Mucosa of descending colon (tissue), 3 donors: ENCODE measurements around the gene HIPK3. TPM values are rescaled to one million over a fixed set of nuclear protein-coding genes. Genes with fewer than 3 reads are reported as not detected.
A peak's percentile ranks its signal among the peaks of the same experiment; 100 is the strongest.
"Not testable (repeated sequence)": the region's sequence is repeated elsewhere in the genome, so short reads cannot be mapped to it uniquely, and the experiment has no call there.

ENCODE experiments used
- ATAC-seq: fragments of 200-7000 bp; cut with Tn5 transposase; one replicate; pipeline ENCODE4 v1.9.1; 2020; ENCODE audit warnings: mild to moderate bottlenecking, moderate library complexity
- DNase-seq, 3 donors: peaks; one replicate each; pipeline ENCODE4 v3.0.0-alpha.2; 2020
- H3K36me3 ChIP-seq: fragments of 200-600 bp; one replicate; pipeline ENCODE4 v1.8.0; 2021; ENCODE audit warnings: low read depth, mild to moderate bottlenecking
- H3K4me1 ChIP-seq: fragments of 200-600 bp; one replicate; pipeline ENCODE4 v1.8.0; 2021; ENCODE audit warnings: low read depth, mild to moderate bottlenecking
- H3K4me3 ChIP-seq: fragments of 200-600 bp; one replicate; pipeline ENCODE4 v1.8.0; 2021; ENCODE audit warnings: mild to moderate bottlenecking
- H3K9me3 ChIP-seq: fragments of 200-600 bp; one replicate; pipeline ENCODE4 v1.8.0; 2021; ENCODE audit warnings: mild to moderate bottlenecking
- intact Hi-C, 2 donors: fragments of 100-400 bp; cut with DNase I in 1 of 2; cut with micrococcal nuclease in 1 of 2; formaldehyde crosslinking; loops; one replicate each; pipeline versions ENCODE4 v1.11.0 to v1.11.1; 2022; cut with DNase I, micrococcal nuclease
- total RNA-seq, 3 donors: library from RNA; stranded (reverse); fragmentation: NEBNext Ultra II Directional in 2 of 3; extraction: Animal tissue kit (Norgen Biotek cat#: 25700) in 2 of 3; gene quantifications; one replicate each; pipeline versions ENCODE4 v1.2.1 to v1.2.4, GENCODE V29; 2021 to 2023
- TF ChIP-seq, protein P1 (sequence below): fragments of 200-600 bp; IDR thresholded peaks from one replicate; pipeline ENCODE4 v1.8.0; 2022; ENCODE audit warnings: antibody characterized with exemption, mild to moderate bottlenecking
- donor health status: DM: no; HTN: no; CAD: no; lungs with moderate emphysema.
- donor health status: DM: no; HTN: no; CAD: no.
- donor health status: DM: no; HTN: yes; CAD: no.

The HIPK3 gene
- total RNA-seq, 3 donors from 2014 or later, result 67.0 to 254 (median 69.7) TPM

DNA sequence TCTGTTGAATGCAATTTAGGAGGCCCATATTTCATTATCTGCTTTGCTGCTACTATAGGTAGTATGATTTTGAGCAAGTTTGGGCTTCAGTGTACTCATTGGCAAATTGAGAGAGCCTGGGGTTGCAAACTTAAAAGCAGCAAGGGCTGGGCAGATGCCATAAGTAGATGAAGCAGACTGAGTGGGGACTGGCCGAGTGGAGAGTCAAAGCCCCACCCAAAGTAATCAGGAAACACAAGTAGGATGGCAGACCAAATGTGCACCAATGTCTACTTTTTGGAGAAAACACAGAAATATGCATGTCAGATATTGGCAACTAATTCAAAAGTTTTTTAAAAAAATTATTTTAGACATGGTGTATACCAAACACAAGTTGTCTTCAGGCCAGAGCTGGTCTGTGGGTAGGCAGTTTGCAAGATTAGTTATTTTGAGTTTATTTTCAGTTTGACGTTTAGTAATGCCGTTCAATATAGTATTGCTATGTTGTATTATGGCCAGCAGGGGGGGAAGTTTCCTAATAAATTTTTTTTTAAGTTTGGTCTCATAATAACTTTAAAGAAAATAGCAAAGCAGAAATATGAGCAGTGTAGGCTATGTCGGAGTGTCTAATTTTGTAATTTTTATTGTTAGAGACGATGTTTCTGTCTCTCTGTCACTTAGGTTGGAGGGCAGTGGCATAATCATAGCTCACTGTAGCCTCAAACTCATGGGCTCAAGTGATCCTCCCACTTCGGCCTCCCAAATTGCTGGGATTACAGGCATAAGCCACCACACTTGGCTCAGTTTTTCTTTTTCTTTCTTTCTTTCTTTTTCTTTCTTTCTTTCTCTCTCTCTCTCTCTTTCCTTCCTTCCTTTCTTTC, 105.1 kb downstream of the HIPK3 start:
- ATAC-seq, result peak; percentile 56
- H3K4me3 ChIP-seq, result no peak overlapping the region
- no peaks in the 10 kb centered on the region for H3K4me1 ChIP-seq
- no peaks in the 10 kb centered on the region for H3K9me3 ChIP-seq
- no peaks in the 10 kb centered on the region for H3K36me3 ChIP-seq
- peak in 1 of 3 donors; percentile 19 for DNase-seq
- intact Hi-C loops, result loop anchor here (5.0 to 10.0 kb wide), 4 partner anchors 323 to 473 kb away; no protein-coding TSS in a partner anchor
- TF ChIP-seq, protein P1, sequence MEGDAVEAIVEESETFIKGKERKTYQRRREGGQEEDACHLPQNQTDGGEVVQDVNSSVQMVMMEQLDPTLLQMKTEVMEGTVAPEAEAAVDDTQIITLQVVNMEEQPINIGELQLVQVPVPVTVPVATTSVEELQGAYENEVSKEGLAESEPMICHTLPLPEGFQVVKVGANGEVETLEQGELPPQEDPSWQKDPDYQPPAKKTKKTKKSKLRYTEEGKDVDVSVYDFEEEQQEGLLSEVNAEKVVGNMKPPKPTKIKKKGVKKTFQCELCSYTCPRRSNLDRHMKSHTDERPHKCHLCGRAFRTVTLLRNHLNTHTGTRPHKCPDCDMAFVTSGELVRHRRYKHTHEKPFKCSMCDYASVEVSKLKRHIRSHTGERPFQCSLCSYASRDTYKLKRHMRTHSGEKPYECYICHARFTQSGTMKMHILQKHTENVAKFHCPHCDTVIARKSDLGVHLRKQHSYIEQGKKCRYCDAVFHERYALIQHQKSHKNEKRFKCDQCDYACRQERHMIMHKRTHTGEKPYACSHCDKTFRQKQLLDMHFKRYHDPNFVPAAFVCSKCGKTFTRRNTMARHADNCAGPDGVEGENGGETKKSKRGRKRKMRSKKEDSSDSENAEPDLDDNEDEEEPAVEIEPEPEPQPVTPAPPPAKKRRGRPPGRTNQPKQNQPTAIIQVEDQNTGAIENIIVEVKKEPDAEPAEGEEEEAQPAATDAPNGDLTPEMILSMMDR, result peak; percentile 44

DNA sequence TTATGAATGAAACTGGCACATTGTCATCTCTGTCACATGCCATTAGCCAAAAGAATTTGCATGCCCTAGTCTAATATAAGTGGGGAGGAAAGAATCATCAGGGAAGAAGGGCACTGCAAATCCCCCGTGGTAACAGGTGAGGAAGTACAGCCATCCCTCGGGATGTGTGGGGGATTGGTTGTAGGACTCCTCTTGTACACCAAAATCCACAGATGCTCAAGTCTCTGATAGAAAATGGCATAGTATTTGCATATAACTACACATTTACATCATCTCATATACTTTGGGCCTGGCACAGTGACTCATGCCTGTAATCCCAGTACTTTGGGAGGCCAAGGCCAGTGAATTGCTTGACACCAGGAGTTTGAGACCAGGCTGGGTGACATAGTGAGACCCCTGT, 109.7 kb downstream of the HIPK3 start:
- H3K9me3 ChIP-seq, result no peaks in the 10 kb centered on the region
- H3K4me1 ChIP-seq, result no peaks in the 10 kb centered on the region
- DNase-seq (no peak), ATAC-seq (no peak)
- H3K36me3 ChIP-seq, result no peaks in the 10 kb centered on the region
- no peak overlapping the region for H3K4me3 ChIP-seq
- TF ChIP-seq, protein P1, result no peak
- intact Hi-C loops, result loop anchor here (10.0 kb wide), 3 partner anchors 318 to 468 kb away; no protein-coding TSS in a partner anchor

DNA sequence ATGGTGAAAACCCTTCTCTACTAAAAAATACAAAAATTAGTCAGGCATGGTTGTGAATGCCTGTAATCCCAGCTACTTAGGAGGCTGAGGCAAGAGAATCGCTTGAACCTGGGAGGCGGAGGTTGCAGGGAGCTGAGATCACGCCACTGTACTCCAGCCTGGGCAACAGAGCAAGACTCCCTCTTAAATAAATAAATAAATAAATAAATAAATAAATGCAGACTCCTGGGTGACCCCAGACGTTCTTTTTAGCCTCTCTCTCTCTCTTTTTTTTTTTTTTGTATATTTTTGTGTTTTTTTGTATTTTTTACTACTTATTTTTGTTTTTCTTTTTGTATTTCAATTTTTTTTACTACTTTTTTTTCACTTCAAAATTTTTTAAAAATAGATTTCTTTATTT, 111.3 kb downstream of the HIPK3 start:
- intact Hi-C loops, result loop anchor here (10.0 kb wide), 3 partner anchors 316 to 466 kb away; no protein-coding TSS in a partner anchor
- H3K36me3 ChIP-seq, H3K9me3 ChIP-seq, ATAC-seq, H3K4me1 ChIP-seq, DNase-seq, H3K4me3 ChIP-seq: not testable (repeated sequence)

DNA sequence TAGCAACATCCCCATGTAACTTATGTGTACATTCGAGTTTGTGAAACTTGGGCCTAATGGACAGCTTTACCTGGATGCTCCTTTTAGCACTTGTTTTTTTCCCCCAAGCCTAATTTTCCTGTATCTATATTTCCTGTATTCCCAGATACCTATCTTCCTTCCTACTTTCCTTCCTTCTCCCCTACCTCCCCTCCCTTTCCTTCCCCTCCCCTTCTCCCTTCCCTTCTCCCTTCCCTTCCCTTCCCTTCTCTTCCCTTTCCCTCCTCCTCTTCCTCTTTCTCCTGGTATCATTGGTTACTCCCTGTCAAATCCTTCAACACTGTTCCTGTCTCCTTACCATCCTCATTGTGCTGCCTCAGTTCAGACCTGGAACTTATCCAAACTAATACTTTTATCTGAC, 111.8 kb downstream of the HIPK3 start:
- no peaks in the 10 kb centered on the region for H3K36me3 ChIP-seq
- H3K9me3 ChIP-seq, result no peaks in the 10 kb centered on the region
- DNase-seq, result no peak
- no peaks in the 10 kb centered on the region for H3K4me1 ChIP-seq
- intact Hi-C loops, result loop anchor here (10.0 kb wide), 3 partner anchors 316 to 466 kb away; no protein-coding TSS in a partner anchor
- TF ChIP-seq, protein P1, result no peak
- ATAC-seq, result no peak
- no peak overlapping the region for H3K4me3 ChIP-seq

DNA sequence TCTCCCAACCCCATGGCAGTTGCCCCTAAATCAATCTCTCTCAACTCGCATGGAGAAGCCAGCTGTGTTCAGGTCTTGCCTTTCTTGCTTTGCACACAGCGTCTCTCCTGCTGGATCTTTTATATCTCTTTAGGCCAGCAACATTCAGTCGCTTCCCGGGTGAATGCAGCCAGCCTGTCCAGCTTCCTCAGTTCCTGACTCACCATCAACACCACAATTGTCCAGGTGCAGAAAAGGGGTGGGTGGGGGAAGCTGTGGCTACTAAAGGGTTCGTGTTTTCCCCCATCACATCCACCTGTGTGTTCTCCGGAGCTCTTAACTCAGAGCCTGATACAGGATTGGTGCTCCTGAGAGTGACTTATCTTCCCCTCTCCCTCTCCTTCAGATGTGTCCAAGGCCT, 116.5 kb downstream of the HIPK3 start:
- TF ChIP-seq, protein P1, result no peak
- intact Hi-C loops, result no loop called here

DNA sequence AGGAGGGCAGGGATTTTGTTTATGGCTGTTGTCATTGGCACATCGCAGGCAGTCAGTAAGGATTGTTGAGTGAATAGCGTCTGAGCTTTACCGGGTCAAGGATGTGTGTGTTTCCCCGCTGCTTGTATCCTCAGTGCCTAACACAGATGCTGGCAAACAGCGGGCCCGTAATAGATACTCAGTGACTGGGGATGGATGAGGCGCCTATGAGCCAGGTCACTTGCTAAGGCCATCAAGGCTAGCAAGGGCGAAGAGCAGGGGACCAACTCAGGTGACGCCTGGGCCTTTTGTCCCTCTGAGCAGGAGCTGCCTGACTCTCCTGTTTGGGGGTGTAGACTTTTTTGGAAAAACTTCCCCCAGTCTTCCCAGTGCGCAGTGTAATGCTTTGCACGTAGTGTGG, 118.1 kb downstream of the HIPK3 start:
- H3K9me3 ChIP-seq, result no peaks in the 10 kb centered on the region
- ATAC-seq (no peak), DNase-seq (no peak)
- no peak overlapping the region for H3K4me3 ChIP-seq
- intact Hi-C loops, result no loop called here
- no peaks in the 10 kb centered on the region for H3K4me1 ChIP-seq
- TF ChIP-seq, protein P1, result no peak
- no peaks in the 10 kb centered on the region for H3K36me3 ChIP-seq

More for the DNA sequence above, 116.5 kb downstream of the HIPK3 start:
- no peaks in the 10 kb centered on the region for H3K36me3 ChIP-seq
- H3K4me1 ChIP-seq, result no peaks in the 10 kb centered on the region
- no peaks in the 10 kb centered on the region for H3K9me3 ChIP-seq
- ATAC-seq, result no peak
- H3K4me3 ChIP-seq, result no peak overlapping the region
- no peak for DNase-seq
